C4-2B (cell line): ENCODE data around the gene IFI16.

Source experiments
- CTCF ChIP-seq: fragments of 450-650 bp; conservative IDR thresholded peaks from 2 replicates; pipeline ENCODE4 v1.5.1; 2017; ENCODE audit warnings: mild to moderate bottlenecking
- ZFX ChIP-seq: fragments of 450-650 bp; IDR thresholded peaks from 2 replicates; pipeline ENCODE4 v1.6.1; 2017

DNA sequence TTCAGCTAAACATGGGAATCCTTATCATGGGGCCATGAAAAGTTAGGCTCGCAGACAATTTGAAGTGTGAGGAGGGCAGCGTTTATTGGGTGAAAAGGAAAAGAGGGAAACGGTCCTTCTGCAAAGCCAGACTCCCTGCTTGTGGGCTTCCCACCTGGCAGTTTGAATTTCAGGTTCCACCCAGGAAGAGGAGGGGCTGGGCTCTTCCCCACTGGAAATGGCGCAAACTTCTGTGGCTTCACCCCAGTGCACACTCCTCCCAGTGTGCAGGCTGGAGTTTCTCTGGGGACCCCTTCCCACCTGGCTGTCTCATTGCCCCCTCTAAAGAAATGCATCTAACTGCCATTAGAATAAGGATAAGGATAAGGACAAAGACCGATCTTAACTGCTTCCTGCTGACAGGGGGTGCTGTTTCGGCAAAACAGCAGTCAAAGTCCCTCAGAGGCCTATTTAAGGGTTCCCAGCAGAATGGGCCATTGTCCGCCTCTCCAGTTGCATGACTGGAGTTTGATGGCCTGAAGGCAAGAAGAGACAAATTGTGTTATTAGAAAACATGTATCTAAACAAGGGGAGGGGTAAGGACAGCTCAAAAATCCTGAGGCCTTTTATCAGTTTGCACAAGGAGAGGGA is 46.5 kb downstream of the IFI16 start:
- TF ChIP-seq CTCF (peak; percentile 28), ZFX (no peak)
